ENCODE results near the gene SLC9A9. TPM values are rescaled to one million over a fixed set of nuclear protein-coding genes. Genes with fewer than 3 reads are reported as not detected.
"Not testable (repeated sequence)": the region's sequence is repeated elsewhere in the genome, so short reads cannot be mapped to it uniquely, and the experiment has no call there.

Gene SLC9A9
- total RNA-seq, 1 donor from 2014 or later: 4.9 TPM

- TF ChIP-seq CTCF (IDR thresholded peaks at IDR 0.05; ENCODE audit: borderline replicate concordance): no peak
- DNase-seq: no peak
- H3K4me3 ChIP-seq: no peak overlapping the region
- H3K9me3 ChIP-seq (replicated peaks): no peaks in the 10 kb centered on the region
- no peaks in the 10 kb centered on the region for H3K36me3 ChIP-seq
- intact Hi-C loops (cut with micrococcal nuclease): no loop called here
- H3K27me3 ChIP-seq (ENCODE audit: low read depth): no peaks in the 10 kb centered on the region
- no peaks in the 10 kb centered on the region for H3K4me1 ChIP-seq
- H3K27ac ChIP-seq (replicated peaks): no peak overlapping the region
Observed at GRCh38 chr3:143697975-143698374, 150.3 kb downstream of the SLC9A9 start.

DNA sequence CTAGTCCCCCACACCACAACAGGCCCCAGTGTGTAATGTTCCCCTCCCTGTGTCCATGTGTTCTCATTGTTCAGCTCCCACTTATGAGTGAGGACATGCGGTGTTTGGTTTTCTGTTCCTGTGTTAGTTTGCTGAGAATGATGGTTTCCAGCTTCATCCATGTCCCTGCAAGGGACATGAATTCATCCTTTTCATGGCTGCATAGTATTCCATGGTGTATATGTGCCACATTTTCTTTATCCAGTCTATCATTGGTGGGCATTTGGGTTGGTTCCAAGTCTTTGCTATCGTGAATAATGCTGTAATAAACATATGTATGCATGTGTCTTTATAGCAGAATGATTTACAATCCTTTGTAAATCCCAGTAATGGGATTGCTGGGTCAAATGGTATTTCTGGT, 152.9 kb downstream of the SLC9A9 start:
- H3K4me1 ChIP-seq; H3K4me3 ChIP-seq; H3K36me3 ChIP-seq; H3K27me3 ChIP-seq (ENCODE audit: low read depth); H3K27ac ChIP-seq (replicated peaks); DNase-seq; H3K9me3 ChIP-seq (replicated peaks); intact Hi-C loops (cut with micrococcal nuclease): not testable (repeated sequence)

DNA sequence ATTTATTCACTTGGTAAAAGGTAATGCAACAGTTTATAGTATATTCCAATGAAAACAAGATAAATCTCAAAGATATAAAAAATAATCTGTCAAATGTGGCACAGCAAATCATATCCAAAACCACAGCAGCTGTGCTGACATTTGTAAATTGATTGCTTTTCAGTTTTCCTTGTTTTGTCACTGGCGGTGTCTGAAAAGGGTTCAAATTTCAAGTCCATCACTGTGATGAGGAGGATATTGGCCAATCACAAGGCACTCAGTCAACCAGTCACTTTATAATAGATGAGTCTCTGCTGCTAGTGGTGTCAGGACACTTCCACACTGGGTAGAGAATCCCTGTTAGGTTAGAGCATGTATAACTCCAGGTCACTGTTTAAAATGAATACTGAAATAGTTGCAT, 154.8 kb downstream of the SLC9A9 start:
- Histone ChIP-seq H3K27me3 (ENCODE audit: low read depth) (no peaks in the 10 kb centered on the region), H3K4me1 (no peaks in the 10 kb centered on the region), H3K36me3 (no peaks in the 10 kb centered on the region), H3K27ac (replicated peaks) (no peak overlapping the region), H3K4me3 (no peak overlapping the region), H3K9me3 (replicated peaks) (no peaks in the 10 kb centered on the region)
- intact Hi-C loops (cut with micrococcal nuclease): no loop called here
- DNase-seq: no peak
- TF ChIP-seq CTCF (IDR thresholded peaks at IDR 0.05; ENCODE audit: borderline replicate concordance): no peak

DNA sequence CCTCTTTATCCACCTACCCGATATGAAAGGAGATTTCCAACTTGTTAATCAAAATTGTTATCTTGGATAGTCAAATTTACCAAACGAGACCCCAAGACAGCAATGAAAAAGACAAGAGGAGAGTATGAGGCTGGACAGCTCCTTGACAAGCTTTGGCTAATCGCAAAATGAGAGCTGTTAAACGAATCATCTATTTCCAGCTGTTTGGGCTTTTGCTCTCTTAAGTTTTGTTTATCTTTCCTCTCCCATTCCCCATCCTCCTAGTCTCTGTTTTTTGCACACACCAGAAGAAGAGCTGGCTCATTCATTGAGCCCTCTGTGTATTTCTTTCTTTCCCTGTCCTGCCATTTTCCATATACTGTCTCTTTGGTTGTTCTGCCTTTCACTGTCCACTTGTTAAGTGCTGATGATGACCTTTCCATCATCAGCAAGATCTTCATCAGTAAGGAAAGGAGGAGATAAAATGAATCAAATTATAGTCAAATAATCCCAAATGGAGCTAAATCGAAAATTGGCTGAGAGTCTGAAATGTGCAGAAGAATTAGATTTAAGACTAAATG, 161.6 kb downstream of the SLC9A9 start:
- H3K27me3 ChIP-seq (ENCODE audit: low read depth): no peaks in the 10 kb centered on the region
- intact Hi-C loops (cut with micrococcal nuclease): no loop called here
- no peaks in the 10 kb centered on the region for H3K4me1 ChIP-seq
- H3K27ac ChIP-seq (replicated peaks): no peak overlapping the region
- no peaks in the 10 kb centered on the region for H3K9me3 ChIP-seq (replicated peaks)
- TF ChIP-seq CTCF (IDR thresholded peaks at IDR 0.05; ENCODE audit: borderline replicate concordance): no peak
- no peak for DNase-seq
- no peaks in the 10 kb centered on the region for H3K36me3 ChIP-seq
- no peak overlapping the region for H3K4me3 ChIP-seq

DNA sequence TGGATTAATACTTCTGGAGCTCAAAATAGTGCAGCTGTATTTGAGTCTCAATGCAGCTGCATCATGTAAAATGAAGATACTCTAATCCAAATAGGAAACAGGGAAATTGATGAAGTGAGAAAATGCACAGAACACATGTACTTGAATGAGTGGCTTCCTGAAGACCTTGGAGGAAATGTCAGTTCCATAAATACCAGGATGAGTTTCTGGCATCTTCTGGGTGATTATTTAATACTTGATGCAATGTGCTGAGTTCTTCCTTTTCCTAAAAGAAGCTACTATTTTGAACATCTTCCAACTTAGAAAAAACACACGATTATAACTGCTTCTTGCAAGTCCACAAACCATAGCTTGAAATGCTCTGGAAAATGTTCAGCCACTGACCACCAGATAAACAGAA, 162.8 kb downstream of the SLC9A9 start:
- no peaks in the 10 kb centered on the region for H3K4me1 ChIP-seq
- no peak for TF ChIP-seq CTCF (IDR thresholded peaks at IDR 0.05; ENCODE audit: borderline replicate concordance)
- intact Hi-C loops (cut with micrococcal nuclease): no loop called here
- H3K27me3 ChIP-seq (ENCODE audit: low read depth): no peaks in the 10 kb centered on the region
- H3K9me3 ChIP-seq (replicated peaks): no peaks in the 10 kb centered on the region
- H3K4me3 ChIP-seq: no peak overlapping the region
- H3K27ac ChIP-seq (replicated peaks): no peak overlapping the region
- H3K36me3 ChIP-seq: no peaks in the 10 kb centered on the region
- DNase-seq: no peak

DNA sequence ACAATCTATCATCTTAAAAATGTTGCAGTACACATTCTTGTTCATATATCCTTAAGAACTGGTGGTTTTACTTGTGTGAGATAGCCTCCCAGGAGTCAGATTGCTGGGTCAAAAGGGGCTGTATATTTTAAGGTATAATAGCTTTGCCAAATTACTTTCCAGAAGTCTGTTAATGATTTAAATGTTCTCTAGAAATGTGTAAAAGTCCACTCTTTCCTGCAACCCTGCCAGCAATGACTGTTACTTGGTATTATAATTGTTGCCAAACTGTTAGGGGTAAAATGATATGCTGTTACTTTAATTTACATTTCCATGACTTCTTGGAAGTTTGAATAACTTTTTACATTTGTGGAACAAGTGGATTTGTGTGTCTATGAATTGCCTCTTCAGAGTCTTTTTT, 170.8 kb downstream of the SLC9A9 start:
- Histone ChIP-seq H3K36me3 (no peaks in the 10 kb centered on the region), H3K4me1 (no peaks in the 10 kb centered on the region), H3K9me3 (replicated peaks) (no peaks in the 10 kb centered on the region), H3K4me3 (no peak overlapping the region), H3K27ac (replicated peaks) (no peak overlapping the region), H3K27me3 (ENCODE audit: low read depth) (no peaks in the 10 kb centered on the region)
- no peak for DNase-seq
- intact Hi-C loops (cut with micrococcal nuclease): no loop called here
- TF ChIP-seq CTCF (IDR thresholded peaks at IDR 0.05; ENCODE audit: borderline replicate concordance): no peak

Measured in left ventricle myocardium inferior (tissue), 1 donor.